Left renal cortex interstitium (tissue), 4 donors: ENCODE data around the gene BRIP1. TPM values are rescaled to one million over a fixed set of nuclear protein-coding genes. Genes with fewer than 3 reads are reported as not detected.
"Not testable (repeated sequence)": the region's sequence is repeated elsewhere in the genome, so short reads cannot be mapped to it uniquely, and the experiment has no call there.

Experiments
- DNase-seq, 4 donors: peaks; one replicate each; pipeline ENCODE4 v3.0.0-alpha.2; 2013; ENCODE audit warnings: low read depth in 4 of 4, low spot score in 2 of 4, missing footprints in 1 of 4
- polyA plus RNA-seq, 4 donors: library from polyadenylated mRNA; unstranded; fragments of 120-200 nt; gene quantifications; one replicate each; pipeline ENCODE4 v1.2.1, GENCODE V29; 2013; ENCODE audit not compliant: insufficient read length in 4 of 4

BRIP1 gene
- polyA plus RNA-seq, 4 donors: 8.4 to 11.8 (median 11.0) TPM

GRCh38 chr17:61709567-61709966, 153.8 kb downstream of the BRIP1 start:
- no peak for DNase-seq

DNA sequence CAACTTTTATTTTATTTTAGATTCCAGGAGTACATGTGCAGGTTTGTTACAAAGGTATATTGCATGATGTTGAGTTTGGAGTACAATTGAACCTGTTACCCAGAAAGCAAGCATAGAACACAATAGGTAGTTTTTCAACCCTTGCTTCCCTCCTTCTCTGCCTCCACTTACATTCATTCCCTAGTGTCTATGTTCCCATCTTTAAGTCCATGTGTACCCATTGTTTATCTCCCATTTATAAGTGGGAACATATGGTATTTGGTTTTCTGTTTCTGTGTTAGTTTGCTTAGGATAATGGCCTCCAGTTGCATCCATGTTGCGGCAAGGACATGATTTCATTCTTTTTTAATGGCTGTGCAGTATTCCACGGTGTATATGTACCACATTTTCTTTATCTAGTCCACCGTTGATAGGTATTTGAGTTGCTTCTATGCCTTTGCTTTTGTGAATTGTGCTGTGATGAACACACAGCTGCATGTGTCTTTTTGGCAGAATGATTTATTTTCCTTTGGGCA, 158.3 kb downstream of the BRIP1 start:
- no peak for DNase-seq

DNA sequence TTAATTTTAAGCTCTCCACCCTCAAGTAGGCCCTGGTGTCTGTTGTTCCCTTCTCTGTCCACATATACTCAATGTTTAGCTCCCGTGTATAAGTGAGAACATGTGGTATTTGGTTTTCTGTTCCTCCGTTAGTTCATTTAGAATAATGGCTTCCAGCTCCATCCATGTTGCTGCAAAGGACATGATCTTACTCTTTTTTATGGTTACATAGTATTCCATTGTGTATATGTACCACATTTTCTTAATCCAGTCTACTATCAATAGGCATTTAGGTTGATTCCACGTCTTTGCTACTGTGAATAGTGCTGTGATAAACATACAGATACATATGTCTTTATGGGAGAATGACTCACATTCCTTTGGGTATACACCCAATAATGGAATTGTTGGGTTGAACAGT, 160.9 kb downstream of the BRIP1 start:
- DNase-seq: no peak

- DNase-seq: no peak
These were observed 161.3 kb downstream of the BRIP1 start for GRCh38 chr17:61701978-61702377.

- no peak for DNase-seq
These were observed 162.0 kb downstream of the BRIP1 start for GRCh38 chr17:61701334-61701733.

- no peak for DNase-seq
These were observed 163.1 kb downstream of the BRIP1 start for GRCh38 chr17:61700252-61700651.

GRCh38 chr17:61699694-61700093, 163.6 kb downstream of the BRIP1 start:
- no peak for DNase-seq

DNA sequence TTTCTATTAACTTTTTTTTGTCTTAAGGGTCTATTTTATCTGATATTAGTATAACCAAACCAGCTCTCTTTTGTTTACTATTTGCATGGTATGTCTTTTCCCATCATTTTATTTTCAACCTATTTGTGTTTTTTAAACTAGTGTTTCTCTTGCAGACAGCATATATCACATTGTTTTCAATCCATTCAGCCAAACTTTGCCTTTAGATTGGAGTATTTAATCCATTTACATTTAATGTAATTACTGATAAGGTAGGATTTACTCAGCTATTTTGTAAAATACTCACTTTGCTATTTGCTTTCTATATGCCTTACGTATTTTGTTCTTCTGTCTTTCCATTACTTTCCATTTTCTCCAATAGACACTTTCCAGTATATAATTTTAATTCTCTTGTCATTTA, 164.3 kb downstream of the BRIP1 start:
- DNase-seq: no peak

GRCh38 chr17:61698244-61698643, 165.1 kb downstream of the BRIP1 start:
- DNase-seq: no peak

DNA sequence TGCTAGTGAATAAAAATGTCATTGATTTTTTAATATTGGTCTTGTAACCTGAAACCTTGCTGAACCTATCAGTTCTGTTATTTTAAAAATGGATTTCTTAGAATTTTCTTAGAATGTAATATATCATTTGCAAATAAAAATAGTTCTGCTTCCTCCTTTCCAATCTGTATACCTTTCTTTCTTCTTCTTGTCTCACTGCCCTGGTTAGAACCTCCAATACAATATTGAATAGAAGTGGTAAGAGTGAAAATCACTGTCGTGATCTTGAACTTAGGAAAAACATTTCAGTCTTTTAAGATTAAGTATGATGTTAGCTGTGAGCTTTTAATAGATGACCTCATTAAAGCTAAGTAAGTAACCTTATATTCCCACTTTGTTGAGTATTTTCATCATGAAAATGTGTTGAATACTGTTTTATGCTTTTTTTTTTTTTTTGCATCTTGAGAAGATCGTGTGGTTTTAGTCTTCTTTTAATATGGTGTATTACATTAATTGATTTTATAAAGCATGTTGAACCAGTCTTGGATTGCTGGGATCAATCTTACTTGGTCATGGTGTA, 167.5 kb downstream of the BRIP1 start:
- DNase-seq: no peak

DNA sequence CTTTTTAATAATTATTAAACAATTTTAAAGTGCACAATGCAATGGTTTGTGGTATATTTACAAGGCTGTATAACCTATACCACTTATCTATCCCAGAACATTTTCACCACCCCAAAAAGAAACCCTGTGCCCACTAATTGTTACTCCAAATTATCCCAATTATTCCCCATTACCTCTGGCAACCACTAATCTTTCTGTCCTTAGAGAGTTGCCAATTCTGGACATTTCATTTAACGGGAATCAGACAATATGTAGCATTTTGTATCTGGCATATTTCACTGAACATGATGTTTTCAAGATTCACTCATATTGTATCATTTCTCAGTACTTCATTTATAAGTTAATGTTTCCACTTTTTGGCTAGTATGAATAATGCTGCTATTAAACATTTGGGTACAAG, 169.2 kb downstream of the BRIP1 start:
- DNase-seq: no peak

- no peak for DNase-seq
These were observed 173.6 kb downstream of the BRIP1 start for GRCh38 chr17:61689610-61690180.

DNA sequence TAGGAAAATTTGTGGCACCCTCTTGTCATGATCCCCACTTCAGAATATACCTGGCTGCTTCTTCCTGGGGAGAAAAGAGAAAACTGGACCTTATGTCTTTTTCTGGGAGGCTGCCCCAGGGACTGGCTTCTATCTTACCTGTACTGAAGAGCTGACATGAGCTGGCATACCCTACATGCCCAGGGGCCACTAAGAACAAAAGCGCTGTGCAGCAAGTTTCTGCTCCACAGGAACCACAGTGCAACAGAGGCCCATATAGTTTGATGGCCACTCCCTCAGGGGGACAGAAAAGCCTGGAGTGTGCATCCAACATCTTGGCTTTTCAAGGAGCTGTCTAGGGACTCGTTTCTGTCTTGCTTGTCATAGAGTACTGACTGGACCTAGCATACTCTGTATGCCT, 175.6 kb downstream of the BRIP1 start:
- DNase-seq: no peak

- DNase-seq: no peak
These were observed 177.2 kb downstream of the BRIP1 start for GRCh38 chr17:61686113-61686512.

DNA sequence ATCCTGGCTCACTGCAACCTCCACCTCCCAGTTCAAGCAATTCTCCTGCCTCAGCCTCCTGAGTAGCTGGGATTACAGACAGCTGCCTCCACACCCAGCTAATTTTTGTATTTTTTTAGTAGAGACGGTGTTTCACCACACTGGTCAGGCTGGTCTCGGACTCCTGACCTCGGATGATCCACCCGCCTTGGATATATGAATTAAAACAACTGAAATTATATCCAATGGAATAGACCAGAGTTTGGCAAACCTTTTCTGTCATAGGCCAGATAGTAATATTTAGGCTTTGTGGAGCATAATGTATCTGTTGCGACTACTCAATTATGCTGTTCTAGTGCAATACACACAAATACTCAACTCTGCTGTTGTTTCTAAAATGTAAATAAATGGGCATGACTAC, 178.5 kb downstream of the BRIP1 start:
- no peak for DNase-seq

DNA sequence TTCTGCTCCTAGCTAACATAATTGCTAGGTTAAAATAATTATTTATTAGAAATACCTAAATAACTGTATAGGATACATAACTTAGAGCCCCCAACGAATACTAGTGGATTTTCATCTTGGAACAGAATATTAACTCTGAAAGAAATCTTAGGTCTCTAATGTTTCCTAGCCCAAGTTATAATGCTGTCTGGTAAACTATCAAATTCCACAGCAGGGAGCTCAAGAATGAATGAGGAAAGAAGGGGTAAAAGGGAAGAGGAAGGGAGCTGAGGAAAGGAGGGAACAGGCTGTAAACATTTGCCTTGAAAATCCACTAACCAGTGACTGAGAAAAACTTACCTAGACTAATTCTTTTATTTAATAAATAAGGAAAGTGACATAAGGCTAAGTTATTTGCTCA, 179.2 kb downstream of the BRIP1 start:
- DNase-seq: no peak

GRCh38 chr17:61683466-61683865, 179.9 kb downstream of the BRIP1 start:
- no peak for DNase-seq

- DNase-seq: no peak
These were observed 182.4 kb downstream of the BRIP1 start for GRCh38 chr17:61680921-61681320.

DNA sequence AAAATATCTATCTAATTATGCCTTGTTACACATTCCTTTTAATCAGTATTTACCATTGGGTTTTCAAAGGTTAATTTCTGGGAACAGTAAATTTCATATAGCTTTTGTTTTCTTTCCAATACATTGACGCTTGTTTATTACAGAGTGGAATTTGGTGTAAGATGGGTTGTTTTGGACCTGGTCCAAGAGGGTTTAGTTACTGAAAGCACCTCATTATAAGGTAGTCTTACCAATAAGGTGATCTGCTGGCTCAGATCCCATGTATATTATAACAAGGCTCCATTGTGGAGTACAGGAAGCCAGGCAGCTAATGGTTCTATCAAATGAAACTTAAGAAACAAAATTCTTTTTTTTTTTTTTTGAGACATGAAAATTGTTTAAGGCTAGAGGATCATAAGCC, 185.0 kb downstream of the BRIP1 start:
- no peak for DNase-seq

- DNase-seq: not testable (repeated sequence)
These were observed 186.0 kb downstream of the BRIP1 start for GRCh38 chr17:61677150-61677811.

- DNase-seq: not testable (repeated sequence)
These were observed 186.8 kb downstream of the BRIP1 start for GRCh38 chr17:61676522-61676921.

DNA sequence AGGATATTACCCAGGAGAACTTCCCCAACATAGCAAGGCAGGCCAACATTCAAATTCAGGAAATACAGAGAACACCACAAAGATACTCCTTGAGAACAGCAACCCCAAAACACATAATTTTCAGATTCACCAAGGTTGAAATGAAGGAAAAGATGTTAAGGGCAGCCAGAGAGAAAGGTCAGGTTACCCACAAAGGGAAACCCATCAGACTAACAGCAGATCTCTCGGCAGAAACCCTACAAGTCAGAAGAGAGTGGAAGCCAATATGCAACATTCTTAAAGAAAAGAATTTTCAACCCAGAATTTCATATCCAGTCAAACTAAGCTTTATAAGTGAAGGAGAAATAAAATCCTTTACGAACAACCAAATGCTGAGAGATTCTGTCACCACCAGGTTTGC, 188.7 kb downstream of the BRIP1 start:
- DNase-seq: not testable (repeated sequence)
